Upper lobe of right lung (tissue), 1 donor: ENCODE results near the gene TMIGD3. TPM values are rescaled to one million over a fixed set of nuclear protein-coding genes. Genes with fewer than 3 reads are reported as not detected.

Source experiments
- ATAC-seq: fragments of 200-7000 bp; cut with Tn5 transposase; one replicate; pipeline ENCODE4 v1.9.1; 2020; ENCODE audit warnings: mild to moderate bottlenecking, moderate library complexity
- DNase-seq: peaks from one replicate; pipeline ENCODE4 v3.0.0-alpha.2; 2020
- H3K27ac ChIP-seq: fragments of 200-600 bp; one replicate; pipeline ENCODE4 v1.8.0; 2022
- H3K27me3 ChIP-seq: fragments of 200-600 bp; one replicate; pipeline ENCODE4 v1.8.0; 2022; ENCODE audit warnings: mild to moderate bottlenecking
- H3K36me3 ChIP-seq: fragments of 200-600 bp; one replicate; pipeline ENCODE4 v1.8.0; 2022
- H3K4me1 ChIP-seq: fragments of 200-600 bp; one replicate; pipeline ENCODE4 v1.8.0; 2022
- H3K4me3 ChIP-seq: fragments of 200-600 bp; one replicate; pipeline ENCODE4 v1.8.0; 2022; ENCODE audit warnings: mild to moderate bottlenecking
- H3K9me3 ChIP-seq: fragments of 200-600 bp; one replicate; pipeline ENCODE4 v1.8.0; 2022
- CTCF ChIP-seq: fragments of 200-600 bp; IDR thresholded peaks from one replicate; pipeline ENCODE4 v1.8.0; 2022; ENCODE audit warnings: antibody characterized with exemption
- intact Hi-C: fragments of 100-400 bp; cut with DNase I; formaldehyde crosslinking; loops from one replicate; pipeline ENCODE4 v1.11.0; 2022
- total RNA-seq: library from RNA; stranded (reverse); fragmentation: NEBNext Ultra II Directional; extraction: Animal tissue kit (Norgen Biotek cat#: 25700); gene quantifications from one replicate; pipeline ENCODE4 v1.2.1, GENCODE V29; 2021
- donor health status: DM: no; HTN: yes; CAD: no; lungs with severe emphysema.

The TMIGD3 gene
- total RNA-seq, 1 donor from 2014 or later = 5.1 TPM

- intact Hi-C loops = no loop called here
- ATAC-seq (no peak), DNase-seq (no peak)
- Histone ChIP-seq H3K27ac (no peak overlapping the region), H3K36me3 (no peaks in the 10 kb centered on the region), H3K9me3 (no peaks in the 10 kb centered on the region), H3K27me3 (no peaks in the 10 kb centered on the region), H3K4me1 (peaks cover 20% of the 10 kb centered on the region), H3K4me3 (no peak overlapping the region)
- no peak for TF ChIP-seq CTCF
These were observed 14.2 kb upstream of the TMIGD3 start for GRCh38 chr1:111517469-111518225.

GRCh38 chr1:111516005-111516535 is 12.6 kb upstream of the TMIGD3 start:
- ATAC-seq (peak; percentile 70), DNase-seq (peak; percentile 68)
- peaks cover 23% of the 10 kb centered on the region for H3K4me1 ChIP-seq
- H3K36me3 ChIP-seq = no peaks in the 10 kb centered on the region
- peak overlapping the region; percentile 84 for H3K27ac ChIP-seq
- peak overlapping the region; percentile 39 for H3K4me3 ChIP-seq
- H3K9me3 ChIP-seq = no peaks in the 10 kb centered on the region
- H3K27me3 ChIP-seq = no peaks in the 10 kb centered on the region
- peak; percentile 37 for TF ChIP-seq CTCF
- intact Hi-C loops = no loop called here

GRCh38 chr1:111515291-111516004 is 12.0 kb upstream of the TMIGD3 start:
- H3K27ac ChIP-seq = peak overlapping the region; percentile 84
- H3K36me3 ChIP-seq = no peaks in the 10 kb centered on the region
- no peaks in the 10 kb centered on the region for H3K9me3 ChIP-seq
- H3K4me1 ChIP-seq = peaks cover 24% of the 10 kb centered on the region
- H3K27me3 ChIP-seq = no peaks in the 10 kb centered on the region
- intact Hi-C loops = no loop called here
- ATAC-seq (peak; percentile 71), DNase-seq (peak; percentile 79)
- TF ChIP-seq CTCF = no peak
- peak overlapping the region; percentile 39 for H3K4me3 ChIP-seq

GRCh38 chr1:111513410-111514020 is 10.1 kb upstream of the TMIGD3 start:
- no peak for DNase-seq
- ATAC-seq = no peak
- H3K9me3 ChIP-seq = no peaks in the 10 kb centered on the region
- no peak overlapping the region for H3K4me3 ChIP-seq
- no peaks in the 10 kb centered on the region for H3K36me3 ChIP-seq
- no peak overlapping the region for H3K27ac ChIP-seq
- H3K4me1 ChIP-seq = peaks cover 41% of the 10 kb centered on the region
- intact Hi-C loops = no loop called here
- no peaks in the 10 kb centered on the region for H3K27me3 ChIP-seq
- TF ChIP-seq CTCF = no peak

GRCh38 chr1:111512931-111513330 is 9.5 kb upstream of the TMIGD3 start:
- H3K27me3 ChIP-seq = no peaks in the 10 kb centered on the region
- no peak overlapping the region for H3K27ac ChIP-seq
- intact Hi-C loops = no loop called here
- H3K4me3 ChIP-seq = no peak overlapping the region
- ATAC-seq (no peak), DNase-seq (no peak)
- no peaks in the 10 kb centered on the region for H3K9me3 ChIP-seq
- no peak for TF ChIP-seq CTCF
- peaks cover 46% of the 10 kb centered on the region for H3K4me1 ChIP-seq
- no peaks in the 10 kb centered on the region for H3K36me3 ChIP-seq
